ENCODE measurements around the gene SNTG2. TPM values are rescaled to one million over a fixed set of nuclear protein-coding genes. Genes with fewer than 3 reads are reported as not detected.

SNTG2 gene
- total and polyA plus RNA-seq, 2 donors (not counting 1 experiment from before 2014, with no cell fraction given) = 0.06 TPM; not detected in 1

DNA sequence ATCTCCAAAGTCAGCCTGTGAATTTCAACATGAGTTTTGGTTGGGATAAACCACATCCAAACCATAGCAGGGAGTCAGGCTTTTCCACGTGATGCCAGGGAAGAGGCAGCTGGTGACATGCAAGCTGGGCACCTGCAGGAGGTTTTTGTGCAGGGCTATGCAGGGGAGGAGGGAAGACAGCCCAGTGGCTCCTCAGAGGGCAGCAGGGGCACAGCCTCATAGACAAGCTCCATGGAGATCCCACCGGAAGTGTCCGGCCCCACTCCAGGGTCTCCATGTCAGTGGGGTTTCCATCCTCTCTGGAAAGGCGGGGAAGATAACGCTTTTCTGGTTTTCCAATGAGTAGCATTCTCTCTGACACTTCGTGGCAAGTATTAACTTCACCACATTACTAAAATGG lies 327.0 kb downstream of the SNTG2 start:
- Histone ChIP-seq H3K36me3 (ENCODE audit: control insufficient read depth, insufficient read depth, low read length) (no peaks in the 10 kb centered on the region), H3K4me2 (ENCODE audit: extremely low read depth, insufficient read depth, low read length) (no peak overlapping the region), H3K9me3 (ENCODE audit: control insufficient read depth, insufficient read depth, low read depth, low read length) (no peaks in the 10 kb centered on the region), H3K27ac (ENCODE audit: insufficient read depth, low read length) (no peak overlapping the region), H3K79me2 (ENCODE audit: control insufficient read depth, insufficient read depth, low read length) (no peaks in the 10 kb centered on the region), H3K9ac (ENCODE audit: insufficient read depth, low read length) (no peak overlapping the region), H2AFZ (ENCODE audit: low read length) (no peak overlapping the region), H4K20me1 (ENCODE audit: control insufficient read depth, extremely low read depth, insufficient read depth, low read length) (no peaks in the 10 kb centered on the region), H3K4me3 (replicated peaks in 1 of 4; ENCODE audit: control extremely low read depth in 1 of 4, insufficient read depth in 1 of 4, low read depth in 3 of 4, low read length in 4 of 4) (no peak overlapping the region), H3K4me1 (ENCODE audit: control insufficient read depth, extremely low read depth, insufficient read depth, low read length) (no peaks in the 10 kb centered on the region), H3K27me3 (ENCODE audit: control insufficient read depth, insufficient read depth, low read length) (no peaks in the 10 kb centered on the region)
- TF ChIP-seq EZH2 (IDR thresholded peaks at IDR 0.05; ENCODE audit: low read length, missing control alignments) = no peak
- TF ChIP-seq, protein P1, sequence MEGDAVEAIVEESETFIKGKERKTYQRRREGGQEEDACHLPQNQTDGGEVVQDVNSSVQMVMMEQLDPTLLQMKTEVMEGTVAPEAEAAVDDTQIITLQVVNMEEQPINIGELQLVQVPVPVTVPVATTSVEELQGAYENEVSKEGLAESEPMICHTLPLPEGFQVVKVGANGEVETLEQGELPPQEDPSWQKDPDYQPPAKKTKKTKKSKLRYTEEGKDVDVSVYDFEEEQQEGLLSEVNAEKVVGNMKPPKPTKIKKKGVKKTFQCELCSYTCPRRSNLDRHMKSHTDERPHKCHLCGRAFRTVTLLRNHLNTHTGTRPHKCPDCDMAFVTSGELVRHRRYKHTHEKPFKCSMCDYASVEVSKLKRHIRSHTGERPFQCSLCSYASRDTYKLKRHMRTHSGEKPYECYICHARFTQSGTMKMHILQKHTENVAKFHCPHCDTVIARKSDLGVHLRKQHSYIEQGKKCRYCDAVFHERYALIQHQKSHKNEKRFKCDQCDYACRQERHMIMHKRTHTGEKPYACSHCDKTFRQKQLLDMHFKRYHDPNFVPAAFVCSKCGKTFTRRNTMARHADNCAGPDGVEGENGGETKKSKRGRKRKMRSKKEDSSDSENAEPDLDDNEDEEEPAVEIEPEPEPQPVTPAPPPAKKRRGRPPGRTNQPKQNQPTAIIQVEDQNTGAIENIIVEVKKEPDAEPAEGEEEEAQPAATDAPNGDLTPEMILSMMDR (conservative IDR thresholded peaks at IDR 0.05 in 1 of 2, IDR thresholded peaks at IDR 0.05 in 1 of 2; ENCODE audit: low read depth in 1 of 2, low read length in 2 of 2) = no peak
- DNase-seq (ENCODE audit: low read depth in 2 of 2) = no peak

DNA sequence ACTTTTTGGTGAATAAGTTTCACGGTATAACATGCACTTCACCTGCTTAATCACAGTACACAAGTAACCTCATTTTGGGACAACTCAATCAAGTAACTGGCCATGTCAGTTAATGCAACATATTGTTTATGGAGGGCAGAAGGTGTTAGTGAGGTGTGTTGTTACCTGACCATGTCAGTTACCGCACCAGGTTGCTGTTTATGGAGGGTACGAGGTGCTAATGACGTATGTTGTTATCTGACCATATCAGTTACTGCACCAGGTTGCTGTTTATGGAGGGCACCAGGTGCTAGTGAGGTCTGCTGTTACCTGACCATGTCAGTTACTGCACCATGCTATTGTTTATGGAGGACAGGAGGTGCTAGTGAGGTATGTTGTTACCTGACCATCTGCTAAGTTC lies 327.5 kb downstream of the SNTG2 start:
- Histone ChIP-seq H3K27ac (ENCODE audit: insufficient read depth, low read length) (no peak overlapping the region), H3K9ac (ENCODE audit: insufficient read depth, low read length) (no peak overlapping the region), H3K4me1 (ENCODE audit: control insufficient read depth, extremely low read depth, insufficient read depth, low read length) (no peaks in the 10 kb centered on the region), H4K20me1 (ENCODE audit: control insufficient read depth, extremely low read depth, insufficient read depth, low read length) (no peaks in the 10 kb centered on the region), H3K27me3 (ENCODE audit: control insufficient read depth, insufficient read depth, low read length) (no peaks in the 10 kb centered on the region), H3K9me3 (ENCODE audit: control insufficient read depth, insufficient read depth, low read depth, low read length) (no peaks in the 10 kb centered on the region), H3K4me3 (replicated peaks in 1 of 4; ENCODE audit: control extremely low read depth in 1 of 4, insufficient read depth in 1 of 4, low read depth in 3 of 4, low read length in 4 of 4) (no peak overlapping the region), H3K36me3 (ENCODE audit: control insufficient read depth, insufficient read depth, low read length) (no peaks in the 10 kb centered on the region), H2AFZ (ENCODE audit: low read length) (no peak overlapping the region), H3K79me2 (ENCODE audit: control insufficient read depth, insufficient read depth, low read length) (no peaks in the 10 kb centered on the region), H3K4me2 (ENCODE audit: extremely low read depth, insufficient read depth, low read length) (no peak overlapping the region)
- DNase-seq (ENCODE audit: low read depth in 2 of 2) = no peak
- TF ChIP-seq, protein P1 (conservative IDR thresholded peaks at IDR 0.05 in 1 of 2, IDR thresholded peaks at IDR 0.05 in 1 of 2; ENCODE audit: low read depth in 1 of 2, low read length in 2 of 2) = no peak
- no peak for TF ChIP-seq EZH2 (IDR thresholded peaks at IDR 0.05; ENCODE audit: low read length, missing control alignments)

DNA sequence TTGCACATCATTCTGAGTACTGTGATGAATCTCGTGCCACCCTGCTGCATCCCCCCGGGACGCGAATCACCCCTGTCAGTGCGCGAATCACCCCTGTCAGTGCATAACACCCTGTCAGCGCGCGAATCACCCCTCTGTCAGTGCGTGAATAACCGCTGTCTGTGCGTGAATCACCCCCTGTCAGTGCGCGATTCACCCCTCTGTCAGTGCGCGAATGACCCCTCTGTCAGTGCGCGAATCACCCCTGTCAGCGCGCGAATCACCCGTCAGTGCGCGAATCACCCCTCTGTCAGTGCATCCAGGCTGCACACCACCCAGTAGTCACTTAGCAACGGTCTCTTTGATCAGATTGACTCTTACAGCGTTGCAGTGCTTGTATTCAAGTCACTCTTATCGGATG lies 328.2 kb downstream of the SNTG2 start:
- Histone ChIP-seq H2AFZ (ENCODE audit: low read length) (no peak overlapping the region), H3K9ac (ENCODE audit: insufficient read depth, low read length) (no peak overlapping the region), H3K27me3 (ENCODE audit: control insufficient read depth, insufficient read depth, low read length) (no peaks in the 10 kb centered on the region), H3K27ac (ENCODE audit: insufficient read depth, low read length) (no peak overlapping the region), H3K79me2 (ENCODE audit: control insufficient read depth, insufficient read depth, low read length) (no peaks in the 10 kb centered on the region), H3K4me3 (replicated peaks in 1 of 4; ENCODE audit: control extremely low read depth in 1 of 4, insufficient read depth in 1 of 4, low read depth in 3 of 4, low read length in 4 of 4) (no peak overlapping the region), H3K4me1 (ENCODE audit: control insufficient read depth, extremely low read depth, insufficient read depth, low read length) (no peaks in the 10 kb centered on the region), H3K4me2 (ENCODE audit: extremely low read depth, insufficient read depth, low read length) (no peak overlapping the region), H4K20me1 (ENCODE audit: control insufficient read depth, extremely low read depth, insufficient read depth, low read length) (no peaks in the 10 kb centered on the region), H3K9me3 (ENCODE audit: control insufficient read depth, insufficient read depth, low read depth, low read length) (no peaks in the 10 kb centered on the region), H3K36me3 (ENCODE audit: control insufficient read depth, insufficient read depth, low read length) (no peaks in the 10 kb centered on the region)
- TF ChIP-seq, protein P1 (conservative IDR thresholded peaks at IDR 0.05 in 1 of 2, IDR thresholded peaks at IDR 0.05 in 1 of 2; ENCODE audit: low read depth in 1 of 2, low read length in 2 of 2) = no peak
- TF ChIP-seq EZH2 (IDR thresholded peaks at IDR 0.05; ENCODE audit: low read length, missing control alignments) = no peak
- DNase-seq (ENCODE audit: low read depth in 2 of 2) = no peak
